Mucosa of rectum (tissue), 2 donors: ENCODE data around the gene STMN1.

ENCODE experiments used
- H3K27ac ChIP-seq, 2 donors: one replicate each; pipeline ENCODE4 v1.7.0; 2013; ENCODE audit warnings: inconsistent platforms in 2 of 2, low read depth in 2 of 2, low read length in 2 of 2
- H3K27me3 ChIP-seq, 2 donors: one replicate each; pipeline ENCODE4 v1.7.0; 2013; ENCODE audit warnings: low read length in 2 of 2; ENCODE audit not compliant: control insufficient read depth in 2 of 2, insufficient read depth in 2 of 2
- H3K36me3 ChIP-seq, 2 donors: one replicate each; pipeline ENCODE4 v1.7.0; 2013; ENCODE audit warnings: low read length in 2 of 2; ENCODE audit not compliant: control insufficient read depth in 2 of 2, insufficient read depth in 2 of 2
- H3K4me1 ChIP-seq, 2 donors: one replicate each; pipeline ENCODE4 v1.7.0; 2013; ENCODE audit warnings: low read length in 2 of 2, mild to moderate bottlenecking in 1 of 2; ENCODE audit not compliant: control insufficient read depth in 2 of 2, insufficient read depth in 2 of 2
- H3K4me3 ChIP-seq, 2 donors: one replicate each; pipeline ENCODE4 v1.7.0; 2013; ENCODE audit warnings: low read length in 2 of 2
- H3K9ac ChIP-seq, 2 donors: one replicate each; pipeline ENCODE4 v1.7.0; 2013; ENCODE audit warnings: low read length in 2 of 2, low read depth in 1 of 2, mild to moderate bottlenecking in 1 of 2
- H3K9me3 ChIP-seq, 2 donors: one replicate each; pipeline ENCODE4 v1.7.0; 2013; ENCODE audit warnings: low read length in 2 of 2; ENCODE audit not compliant: control insufficient read depth in 2 of 2
- donor health status: healthy.
- donor health status: Normal muscosa, but diverticular disease.

Gene STMN1

GRCh38 chr1:25878690-25879089, 27.5 kb downstream of the STMN1 start:
- no peaks in the 10 kb centered on the region for H3K27me3 ChIP-seq
- H3K27ac ChIP-seq = no peak overlapping the region
- H3K9me3 ChIP-seq = no peaks in the 10 kb centered on the region
- no peak overlapping the region for H3K9ac ChIP-seq
- H3K36me3 ChIP-seq = no peaks in the 10 kb centered on the region
- H3K4me1 ChIP-seq = peaks cover 6 to 15% of the 10 kb centered on the region in 2 donors
- H3K4me3 ChIP-seq = no peak overlapping the region

- Histone ChIP-seq H3K27me3 (no peaks in the 10 kb centered on the region), H3K4me1 (peaks cover 18 to 19% of the 10 kb centered on the region in 2 donors), H3K9me3 (no peaks in the 10 kb centered on the region), H3K4me3 (no peak overlapping the region), H3K27ac (no peak overlapping the region), H3K9ac (no peak overlapping the region), H3K36me3 (no peaks in the 10 kb centered on the region)
These were observed 29.1 kb downstream of the STMN1 start for GRCh38 chr1:25877155-25877554.

GRCh38 chr1:25876693-25877077, 29.5 kb downstream of the STMN1 start:
- Histone ChIP-seq H3K27ac (no peak overlapping the region), H3K36me3 (no peaks in the 10 kb centered on the region), H3K4me3 (no peak overlapping the region), H3K27me3 (no peaks in the 10 kb centered on the region), H3K9ac (no peak overlapping the region), H3K4me1 (peaks cover 20 to 22% of the 10 kb centered on the region in 2 donors), H3K9me3 (no peaks in the 10 kb centered on the region)

GRCh38 chr1:25875856-25876692, 30.1 kb downstream of the STMN1 start:
- Histone ChIP-seq H3K4me1 (peaks cover 26 to 28% of the 10 kb centered on the region in 2 donors), H3K36me3 (no peaks in the 10 kb centered on the region), H3K9me3 (no peaks in the 10 kb centered on the region), H3K9ac (peak overlapping the region; percentile 52 to 70), H3K27ac (peak overlapping the region in 1 of 2 donors; percentile 48), H3K4me3 (peak overlapping the region; percentile 52 to 61), H3K27me3 (no peaks in the 10 kb centered on the region)

GRCh38 chr1:25875154-25875855, 30.9 kb downstream of the STMN1 start, which contains the start of gene PAQR7:
Gene PAQR7, minus strand, starts transcription at chr1:25875708. Its CDS starts 11,869 bp downstream, at chr1:25863839.
- Histone ChIP-seq H3K27ac (peak within 1 kb of the TSS in 1 of 2 donors; percentile 48), H3K9ac (peak within 1 kb of the TSS; percentile 56 to 70), H3K36me3 (no peaks in the 10 kb centered on the region), H3K4me3 (peak within 1 kb of the TSS; percentile 61 to 70), H3K9me3 (no peaks in the 10 kb centered on the region), H3K27me3 (no peaks in the 10 kb centered on the region), H3K4me1 (peaks cover 30 to 31% of the 10 kb centered on the region in 2 donors)

- Histone ChIP-seq H3K4me3 (peak overlapping the region; percentile 61 to 70), H3K9ac (peak overlapping the region; percentile 56 to 70), H3K9me3 (no peaks in the 10 kb centered on the region), H3K36me3 (no peaks in the 10 kb centered on the region), H3K27me3 (no peaks in the 10 kb centered on the region), H3K4me1 (peaks cover 31 to 32% of the 10 kb centered on the region in 2 donors), H3K27ac (peak overlapping the region in 1 of 2 donors; percentile 48)
These were observed 31.5 kb downstream of the STMN1 start for GRCh38 chr1:25874635-25875153.

GRCh38 chr1:25874209-25874608, 32.0 kb downstream of the STMN1 start:
- Histone ChIP-seq H3K4me3 (no peak overlapping the region), H3K27me3 (no peaks in the 10 kb centered on the region), H3K9ac (no peak overlapping the region), H3K36me3 (no peaks in the 10 kb centered on the region), H3K9me3 (no peaks in the 10 kb centered on the region), H3K4me1 (peaks cover 31 to 32% of the 10 kb centered on the region in 2 donors), H3K27ac (peak overlapping the region in 1 of 2 donors; percentile 48)

- Histone ChIP-seq H3K9me3 (no peaks in the 10 kb centered on the region), H3K27ac (no peak overlapping the region), H3K36me3 (no peaks in the 10 kb centered on the region), H3K4me3 (no peak overlapping the region), H3K9ac (no peak overlapping the region), H3K27me3 (no peaks in the 10 kb centered on the region), H3K4me1 (peaks cover 31 to 32% of the 10 kb centered on the region in 2 donors)
These were observed 33.1 kb downstream of the STMN1 start for GRCh38 chr1:25873120-25873519.

GRCh38 chr1:25872713-25873112, 33.5 kb downstream of the STMN1 start:
- Histone ChIP-seq H3K27ac (no peak overlapping the region), H3K9me3 (no peaks in the 10 kb centered on the region), H3K4me1 (peaks cover 32% of the 10 kb centered on the region in 2 donors), H3K27me3 (no peaks in the 10 kb centered on the region), H3K9ac (no peak overlapping the region), H3K36me3 (no peaks in the 10 kb centered on the region), H3K4me3 (no peak overlapping the region)
